HL-60 (cell line): ENCODE measurements around the gene DHRS12.

Experiments used
- DNase-seq, 2 experiments: peaks; one replicate each; pipeline ENCODE4 v3.0.0-alpha.2; 2010 to 2020; ENCODE audit warnings: low read depth in 1 of 2, low spot score in 1 of 2
- H3K27ac ChIP-seq: fragments of 250-450 bp; sonication (Bioruptor Pico); replicated peaks from 2 replicates; pipeline ENCODE4 v1.5.1; 2020; ENCODE audit warnings: mild to moderate bottlenecking, moderate library complexity
- H3K27me3 ChIP-seq: fragments of 250-450 bp; sonication (Bioruptor Pico); 2 replicates; pipeline ENCODE4 v1.5.1; 2021; ENCODE audit warnings: mild to moderate bottlenecking, moderate library complexity; ENCODE audit not compliant: insufficient read depth, poor library complexity, severe bottlenecking
- H3K4me3 ChIP-seq: replicated peaks from 2 replicates; pipeline ENCODE4 v1.5.1; 2011; ENCODE audit warnings: mild to moderate bottlenecking, control low read depth, low read length; ENCODE audit not compliant: insufficient read depth
- CTCF ChIP-seq: IDR thresholded peaks from one replicate; pipeline ENCODE4 v1.5.1; 2011; ENCODE audit warnings: low read length, control low read depth, inconsistent platforms; ENCODE audit not compliant: insufficient read depth
- GABPA ChIP-seq: IDR thresholded peaks from 2 replicates; pipeline ENCODE4 v1.6.1; 2012; ENCODE audit warnings: low read depth
- POLR2AphosphoS5 ChIP-seq: IDR thresholded peaks from 2 replicates; pipeline ENCODE4 v1.6.1; 2012; ENCODE audit warnings: low read depth
- REST ChIP-seq: IDR thresholded peaks from 2 replicates; pipeline ENCODE4 v1.6.1; 2012; ENCODE audit warnings: low read depth; ENCODE audit not compliant: insufficient replicate concordance
- SPI1 ChIP-seq: IDR thresholded peaks from 2 replicates; pipeline ENCODE4 v1.6.1; 2012; ENCODE audit warnings: low read depth, mild to moderate bottlenecking, borderline replicate concordance
- long read RNA-seq: library from polyadenylated mRNA; unstranded; transcript quantifications from one replicate; pipeline ENCODE4 v2.0.0, GENCODE V29; 2020

DHRS12 gene
- long read RNA-seq, partial matches to known transcripts, result 0 of 3 reads
- long read RNA-seq, other reads (novel, unspliced or antisense), result 0 of 3 reads

- H3K27ac ChIP-seq, result peak within 1 kb of the TSS; percentile 61
Measured at GRCh38 chr13:51803422-51804294, at the start of gene DHRS12. DHRS12 (minus strand) TSS chr13:51804163; CDS start chr13:51799659, 4,504 bp downstream.

GRCh38 chr13:51849145-51850101 lies 45.5 kb upstream of the DHRS12 start:
- TF ChIP-seq SPI1 (no peak), CTCF (peak; percentile 25)
- H3K27me3 ChIP-seq, result no peaks in the 10 kb centered on the region

More at GRCh38 chr13:51803422-51804294, at the start of gene DHRS12:
- TF ChIP-seq POLR2AphosphoS5 (no peak; the same call in 1 of the 2 replicates), GABPA (peak; percentile 73), CTCF (no peak)
- Histone ChIP-seq H3K27me3 (no peaks in the 10 kb centered on the region), H3K4me3 (peak within 1 kb of the TSS; percentile 59)
- DNase-seq, result peak; percentile 78 to 85

GRCh38 chr13:51848674-51849073 lies 44.7 kb upstream of the DHRS12 start:
- Histone ChIP-seq H3K27me3 (no peaks in the 10 kb centered on the region), H3K4me3 (no peak overlapping the region), H3K27ac (no peak overlapping the region)
- no peak for TF ChIP-seq REST
- no peak for TF ChIP-seq SPI1
- no peak for TF ChIP-seq GABPA
- TF ChIP-seq POLR2AphosphoS5, result no peak
- TF ChIP-seq CTCF, result no peak
- DNase-seq, result no peak

More at GRCh38 chr13:51849145-51850101, 45.5 kb upstream of the DHRS12 start:
- peak in 1 of 2 experiments; percentile 29 for DNase-seq
- no peak overlapping the region for H3K4me3 ChIP-seq
- H3K27ac ChIP-seq, result no peak overlapping the region

GRCh38 chr13:51846756-51847155 lies 42.8 kb upstream of the DHRS12 start:
- Histone ChIP-seq H3K4me3 (no peak overlapping the region), H3K27me3 (no peaks in the 10 kb centered on the region), H3K27ac (no peak overlapping the region)
- TF ChIP-seq REST (no peak), CTCF (no peak), GABPA (no peak), SPI1 (no peak), POLR2AphosphoS5 (no peak)
- DNase-seq, result no peak
